Measurements from ENCODE around the gene HIRIP3.

DNA sequence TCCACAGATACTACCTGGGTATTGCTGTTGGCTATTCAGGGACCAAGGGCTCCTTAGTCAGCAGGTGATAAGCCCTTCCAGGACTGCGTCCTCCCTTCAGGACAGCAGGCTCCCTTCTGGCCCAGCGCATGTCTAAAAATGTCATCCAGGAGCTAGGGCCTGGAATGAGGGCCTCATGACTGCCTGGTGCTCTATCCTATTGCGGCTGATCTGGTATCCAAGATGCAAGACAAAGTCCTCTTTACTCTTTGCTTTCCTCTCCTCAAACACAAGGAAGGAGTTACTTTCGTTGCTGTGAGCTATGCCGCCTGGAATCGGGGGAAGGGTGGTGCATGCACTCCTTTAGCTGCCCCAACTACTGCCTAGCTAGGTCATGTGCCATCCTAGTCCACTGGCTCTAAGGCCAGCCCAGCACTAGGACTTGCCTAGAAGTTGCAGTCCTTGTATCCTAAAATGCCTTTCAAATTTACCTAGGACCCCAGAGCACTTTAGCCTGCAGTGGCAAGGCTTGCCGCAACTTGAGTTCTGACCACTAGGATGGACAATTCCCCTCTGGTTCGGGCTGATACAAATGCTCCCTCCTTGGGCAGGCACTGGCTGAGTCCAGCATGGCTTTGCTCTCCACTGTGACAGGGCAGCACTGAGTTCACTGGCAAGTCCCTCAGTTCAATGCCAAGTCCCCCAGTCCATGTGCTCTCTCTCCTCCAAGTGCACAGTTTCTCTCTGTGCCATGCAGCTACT lies 43.6 kb downstream of the HIRIP3 start:
- TF ChIP-seq CTCF (conservative IDR thresholded peaks at IDR 0.05; ENCODE audit: low read depth in 2 of 2) (peak; percentile 31 to 47; a peak in 3 of 4 replicates), EZH2 (IDR thresholded peaks at IDR 0.05; ENCODE audit: low read depth, unreplicated experiment) (no peak), EZH2phosphoT487 (IDR thresholded peaks at IDR 0.05; ENCODE audit: unreplicated experiment) (no peak), ZNF114 (CRISPR knock-in tag; IDR thresholded peaks at IDR 0.05) (no peak)
- TF ChIP-seq, protein P1, sequence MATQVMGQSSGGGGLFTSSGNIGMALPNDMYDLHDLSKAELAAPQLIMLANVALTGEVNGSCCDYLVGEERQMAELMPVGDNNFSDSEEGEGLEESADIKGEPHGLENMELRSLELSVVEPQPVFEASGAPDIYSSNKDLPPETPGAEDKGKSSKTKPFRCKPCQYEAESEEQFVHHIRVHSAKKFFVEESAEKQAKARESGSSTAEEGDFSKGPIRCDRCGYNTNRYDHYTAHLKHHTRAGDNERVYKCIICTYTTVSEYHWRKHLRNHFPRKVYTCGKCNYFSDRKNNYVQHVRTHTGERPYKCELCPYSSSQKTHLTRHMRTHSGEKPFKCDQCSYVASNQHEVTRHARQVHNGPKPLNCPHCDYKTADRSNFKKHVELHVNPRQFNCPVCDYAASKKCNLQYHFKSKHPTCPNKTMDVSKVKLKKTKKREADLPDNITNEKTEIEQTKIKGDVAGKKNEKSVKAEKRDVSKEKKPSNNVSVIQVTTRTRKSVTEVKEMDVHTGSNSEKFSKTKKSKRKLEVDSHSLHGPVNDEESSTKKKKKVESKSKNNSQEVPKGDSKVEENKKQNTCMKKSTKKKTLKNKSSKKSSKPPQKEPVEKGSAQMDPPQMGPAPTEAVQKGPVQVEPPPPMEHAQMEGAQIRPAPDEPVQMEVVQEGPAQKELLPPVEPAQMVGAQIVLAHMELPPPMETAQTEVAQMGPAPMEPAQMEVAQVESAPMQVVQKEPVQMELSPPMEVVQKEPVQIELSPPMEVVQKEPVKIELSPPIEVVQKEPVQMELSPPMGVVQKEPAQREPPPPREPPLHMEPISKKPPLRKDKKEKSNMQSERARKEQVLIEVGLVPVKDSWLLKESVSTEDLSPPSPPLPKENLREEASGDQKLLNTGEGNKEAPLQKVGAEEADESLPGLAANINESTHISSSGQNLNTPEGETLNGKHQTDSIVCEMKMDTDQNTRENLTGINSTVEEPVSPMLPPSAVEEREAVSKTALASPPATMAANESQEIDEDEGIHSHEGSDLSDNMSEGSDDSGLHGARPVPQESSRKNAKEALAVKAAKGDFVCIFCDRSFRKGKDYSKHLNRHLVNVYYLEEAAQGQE (IDR thresholded peaks at IDR 0.05; ENCODE audit: unreplicated experiment): no peak

Data from GM23338 (cell line).